ENCODE data around the gene F10.

- no peak for TF ChIP-seq EZH2 (IDR thresholded peaks at IDR 0.05; ENCODE audit: low read depth, unreplicated experiment)
- no peak for TF ChIP-seq CTCF (conservative IDR thresholded peaks at IDR 0.05; ENCODE audit: low read depth in 2 of 2)
- TF ChIP-seq POLR2AphosphoS5 (IDR thresholded peaks at IDR 0.05; ENCODE audit: low read depth): no peak
- no peak for TF ChIP-seq EZH2phosphoT487 (IDR thresholded peaks at IDR 0.05; ENCODE audit: unreplicated experiment)
- TF ChIP-seq REST (IDR thresholded peaks at IDR 0.05; ENCODE audit: unreplicated experiment): no peak
- no peak for TF ChIP-seq ZNF331 (CRISPR knock-in tag; IDR thresholded peaks at IDR 0.05; ENCODE audit: low read depth)
- TF ChIP-seq JUNB (IDR thresholded peaks at IDR 0.05; ENCODE audit: unreplicated experiment): no peak
- no peak for TF ChIP-seq ZNF114 (CRISPR knock-in tag; IDR thresholded peaks at IDR 0.05)
- TF ChIP-seq ETS1 (IDR thresholded peaks at IDR 0.05): no peak
Observed at GRCh38 chr13:113157206-113157928, 34.8 kb downstream of the F10 start.

Measured in GM23338 (cell line).